GM12874 (cell line): ENCODE results near the gene TUBGCP5.

Source experiments
- TF ChIP-seq, protein P1 (sequence below): IDR thresholded peaks from 2 replicates; pipeline ENCODE4 v1.5.1; 2011; ENCODE audit warnings: low read depth, mild to moderate bottlenecking, control low read depth, low read length, moderate library complexity; ENCODE audit not compliant: insufficient read depth

Gene TUBGCP5

DNA sequence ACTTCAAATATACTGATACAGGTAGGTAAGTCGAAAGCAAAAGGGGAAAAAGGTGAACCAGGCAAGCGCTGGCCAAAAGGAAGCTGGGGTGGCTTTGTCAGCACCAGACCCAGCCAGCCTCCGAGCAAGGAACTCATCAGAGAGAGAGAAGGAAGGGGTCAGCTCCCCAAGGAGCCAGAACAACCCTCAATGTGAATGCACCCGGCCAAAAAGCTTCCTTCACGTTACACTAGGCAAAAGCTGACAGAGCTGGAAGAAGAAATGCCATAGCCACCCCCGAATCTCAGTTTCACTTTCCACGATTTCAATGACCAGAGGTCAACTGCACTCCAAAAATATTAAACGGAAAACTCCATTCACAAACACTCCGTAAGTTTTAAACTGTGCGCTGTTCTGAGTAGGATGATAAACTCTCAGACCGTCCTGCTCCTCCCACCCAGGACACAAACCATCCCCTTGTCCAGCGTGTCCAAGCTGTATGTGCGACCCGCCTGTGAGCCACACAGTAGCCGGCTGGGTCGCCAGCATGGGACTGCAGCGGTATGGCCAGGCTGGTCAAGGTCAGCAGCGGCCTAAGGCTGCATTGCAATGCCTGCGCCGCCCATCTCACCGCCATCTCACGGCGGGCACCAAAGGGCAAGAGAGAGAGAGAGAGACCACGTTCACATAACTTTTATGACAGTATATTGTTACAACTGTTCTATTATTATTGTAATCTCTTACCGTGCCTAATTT is 88.9 kb downstream of the TUBGCP5 start:
- TF ChIP-seq, protein P1, sequence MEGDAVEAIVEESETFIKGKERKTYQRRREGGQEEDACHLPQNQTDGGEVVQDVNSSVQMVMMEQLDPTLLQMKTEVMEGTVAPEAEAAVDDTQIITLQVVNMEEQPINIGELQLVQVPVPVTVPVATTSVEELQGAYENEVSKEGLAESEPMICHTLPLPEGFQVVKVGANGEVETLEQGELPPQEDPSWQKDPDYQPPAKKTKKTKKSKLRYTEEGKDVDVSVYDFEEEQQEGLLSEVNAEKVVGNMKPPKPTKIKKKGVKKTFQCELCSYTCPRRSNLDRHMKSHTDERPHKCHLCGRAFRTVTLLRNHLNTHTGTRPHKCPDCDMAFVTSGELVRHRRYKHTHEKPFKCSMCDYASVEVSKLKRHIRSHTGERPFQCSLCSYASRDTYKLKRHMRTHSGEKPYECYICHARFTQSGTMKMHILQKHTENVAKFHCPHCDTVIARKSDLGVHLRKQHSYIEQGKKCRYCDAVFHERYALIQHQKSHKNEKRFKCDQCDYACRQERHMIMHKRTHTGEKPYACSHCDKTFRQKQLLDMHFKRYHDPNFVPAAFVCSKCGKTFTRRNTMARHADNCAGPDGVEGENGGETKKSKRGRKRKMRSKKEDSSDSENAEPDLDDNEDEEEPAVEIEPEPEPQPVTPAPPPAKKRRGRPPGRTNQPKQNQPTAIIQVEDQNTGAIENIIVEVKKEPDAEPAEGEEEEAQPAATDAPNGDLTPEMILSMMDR: no peak
